ENCODE measurements around the gene NKAIN1.

DNA sequence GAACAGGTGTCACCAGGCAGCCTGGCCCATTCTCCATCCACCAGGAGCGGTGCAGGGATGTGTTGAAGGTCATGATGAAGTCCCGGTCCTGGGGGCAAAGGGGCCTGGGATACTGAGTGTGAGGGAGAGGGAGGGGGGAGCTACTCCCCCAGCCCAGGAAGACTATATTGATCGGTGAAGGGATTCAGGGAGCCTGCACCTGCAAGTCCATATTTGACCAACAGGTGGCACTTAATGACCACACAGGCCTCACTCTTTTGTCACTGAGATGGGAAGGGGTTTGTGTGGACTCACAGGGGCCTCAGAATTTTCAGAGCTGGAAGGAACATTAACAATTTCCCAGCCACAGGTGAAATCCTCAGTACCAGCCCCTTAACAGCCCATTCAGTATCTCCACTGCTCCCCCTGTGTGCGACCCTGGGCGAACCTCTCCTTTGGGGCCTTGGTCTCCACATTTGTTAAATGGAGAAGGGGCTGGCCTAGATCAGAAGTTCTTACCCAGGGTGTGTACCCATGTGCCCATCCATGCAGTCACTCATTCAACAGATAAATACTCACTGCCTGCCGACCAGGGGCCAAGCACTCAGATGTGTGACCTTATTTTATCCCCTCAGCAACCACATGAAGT, 55.6 kb downstream of the NKAIN1 start:
- TF ChIP-seq, protein P1, sequence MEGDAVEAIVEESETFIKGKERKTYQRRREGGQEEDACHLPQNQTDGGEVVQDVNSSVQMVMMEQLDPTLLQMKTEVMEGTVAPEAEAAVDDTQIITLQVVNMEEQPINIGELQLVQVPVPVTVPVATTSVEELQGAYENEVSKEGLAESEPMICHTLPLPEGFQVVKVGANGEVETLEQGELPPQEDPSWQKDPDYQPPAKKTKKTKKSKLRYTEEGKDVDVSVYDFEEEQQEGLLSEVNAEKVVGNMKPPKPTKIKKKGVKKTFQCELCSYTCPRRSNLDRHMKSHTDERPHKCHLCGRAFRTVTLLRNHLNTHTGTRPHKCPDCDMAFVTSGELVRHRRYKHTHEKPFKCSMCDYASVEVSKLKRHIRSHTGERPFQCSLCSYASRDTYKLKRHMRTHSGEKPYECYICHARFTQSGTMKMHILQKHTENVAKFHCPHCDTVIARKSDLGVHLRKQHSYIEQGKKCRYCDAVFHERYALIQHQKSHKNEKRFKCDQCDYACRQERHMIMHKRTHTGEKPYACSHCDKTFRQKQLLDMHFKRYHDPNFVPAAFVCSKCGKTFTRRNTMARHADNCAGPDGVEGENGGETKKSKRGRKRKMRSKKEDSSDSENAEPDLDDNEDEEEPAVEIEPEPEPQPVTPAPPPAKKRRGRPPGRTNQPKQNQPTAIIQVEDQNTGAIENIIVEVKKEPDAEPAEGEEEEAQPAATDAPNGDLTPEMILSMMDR (IDR thresholded peaks at IDR 0.05 in 4 of 5, conservative IDR thresholded peaks at IDR 0.05 in 1 of 5) = peak; percentile 66 to 89 (median 86)
- TF ChIP-seq POLR2A (IDR thresholded peaks at IDR 0.05) = no peak

All from gastrocnemius medialis (tissue), 4 donors.